HL-60 (cell line): Measurements from ENCODE around the gene SPON1.

Experiments
- CTCF ChIP-seq: IDR thresholded peaks from one replicate; pipeline ENCODE4 v1.5.1; 2011; ENCODE audit warnings: low read length, control low read depth, inconsistent platforms; ENCODE audit not compliant: insufficient read depth
- GABPA ChIP-seq: IDR thresholded peaks from 2 replicates; pipeline ENCODE4 v1.6.1; 2012; ENCODE audit warnings: low read depth
- REST ChIP-seq: IDR thresholded peaks from 2 replicates; pipeline ENCODE4 v1.6.1; 2012; ENCODE audit warnings: low read depth; ENCODE audit not compliant: insufficient replicate concordance

- no peak for TF ChIP-seq CTCF
- TF ChIP-seq REST: no peak
- no peak for TF ChIP-seq GABPA
Observed at GRCh38 chr11:14021738-14022137, 59.2 kb downstream of the SPON1 start.
